HepG2 (cell line): ENCODE data around the gene CDK18.

Experiments
- ARHGAP35 ChIP-seq: sonication (generic); formaldehyde crosslinking; IDR thresholded peaks from 2 replicates; pipeline ENCODE4 v1.9.0; 2022; ENCODE audit warnings: mild to moderate bottlenecking, inconsistent platforms, moderate library complexity, missing genetic modification reagents, borderline replicate concordance
- CEBPB ChIP-seq: IDR thresholded peaks from 2 replicates; pipeline ENCODE4 v1.6.1; 2011; ENCODE audit warnings: low read depth, low read length, improper control_type of control experiment, borderline replicate concordance
- CREM ChIP-seq, 2 experiments: sonication (generic) in 1 of 2; formaldehyde crosslinking in 1 of 2; IDR thresholded peaks; 2 replicates each; pipeline versions ENCODE4 v1.4.0 to v1.6.1; 2016 to 2020; ENCODE audit warnings: antibody characterized with exemption in 1 of 2, mild to moderate bottlenecking in 1 of 2, missing genetic modification reagents in 1 of 2
- NR1H2 ChIP-seq: sonication (generic); formaldehyde crosslinking; IDR thresholded peaks from 2 replicates; pipeline ENCODE4 v1.8.1; 2022; ENCODE audit warnings: low read depth, missing genetic modification reagents, borderline replicate concordance
- POLR2AphosphoS5 ChIP-seq: IDR thresholded peaks from 2 replicates; pipeline ENCODE4 v1.6.1; 2012; ENCODE audit warnings: low read depth, low read length
- SMAD3 ChIP-seq: sonication (generic); formaldehyde crosslinking; IDR thresholded peaks from 2 replicates; pipeline ENCODE4 v1.4.0; 2020; ENCODE audit warnings: missing genetic modification reagents
- TAF1 ChIP-seq: sonication (generic); formaldehyde crosslinking; IDR thresholded peaks from 2 replicates; pipeline ENCODE4 v1.4.0; 2020; ENCODE audit warnings: missing genetic modification reagents
- YY1 ChIP-seq: IDR thresholded peaks from 2 replicates; pipeline ENCODE4 v1.6.1; 2011; ENCODE audit warnings: low read length, low read depth, moderate library complexity, mild to moderate bottlenecking; ENCODE audit not compliant: insufficient read depth, insufficient replicate concordance
- ZFX ChIP-seq: sonication (generic); formaldehyde crosslinking; IDR thresholded peaks from 2 replicates; pipeline ENCODE4 v1.4.0; 2020; ENCODE audit warnings: mild to moderate bottlenecking, low read depth, missing genetic modification reagents, moderate library complexity
- ZNF496 ChIP-seq: sonication (generic); formaldehyde crosslinking; IDR thresholded peaks from 2 replicates; pipeline ENCODE4 v1.8.1; 2023; ENCODE audit warnings: mild to moderate bottlenecking, moderate library complexity, missing genetic modification reagents; ENCODE audit not compliant: insufficient replicate concordance
- TF ChIP-seq, protein P1 (sequence below): sonication (generic); formaldehyde crosslinking; IDR thresholded peaks from 2 replicates; pipeline ENCODE4 v1.5.0; 2020; ENCODE audit warnings: mild to moderate bottlenecking, missing genetic modification reagents, moderate library complexity
- TF ChIP-seq, protein P2 (sequence below): IDR thresholded peaks from 2 replicates; pipeline ENCODE4 v1.6.1; 2012; ENCODE audit warnings: low read length, improper control_type of control experiment

DNA sequence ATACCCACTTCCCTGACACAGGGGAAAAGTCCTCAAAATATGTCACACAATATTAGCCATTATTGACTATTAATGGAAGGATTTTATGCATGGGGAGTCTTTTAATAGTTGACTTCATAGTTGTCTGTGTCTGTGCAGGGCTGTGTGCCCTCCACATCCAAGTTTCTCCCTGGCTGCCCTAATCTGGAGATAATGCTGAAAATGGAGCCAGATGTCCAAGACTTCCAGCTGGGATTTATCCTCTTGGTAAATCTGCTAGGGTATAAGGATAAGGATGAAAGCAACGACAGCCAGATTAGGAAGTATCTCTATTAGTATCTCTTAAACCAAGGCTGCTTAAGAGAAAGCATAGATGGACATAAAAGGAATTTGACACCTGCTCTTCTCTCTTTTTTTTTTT is 42.1 kb downstream of the CDK18 start:
- TF ChIP-seq ARHGAP35 (CRISPR knock-in tag) (no peak), CEBPB (no peak), YY1 (no peak), SMAD3 (no peak), TAF1 (CRISPR knock-in tag) (no peak), CREM (IDR thresholded peaks at IDR 0.05) (no peak), CREM (CRISPR knock-in tag; IDR thresholded peaks at IDR 0.05) (no peak), ZNF496 (no peak), NR1H2 (no peak), POLR2AphosphoS5 (no peak), ZFX (CRISPR knock-in tag) (no peak)
- TF ChIP-seq, protein P1, sequence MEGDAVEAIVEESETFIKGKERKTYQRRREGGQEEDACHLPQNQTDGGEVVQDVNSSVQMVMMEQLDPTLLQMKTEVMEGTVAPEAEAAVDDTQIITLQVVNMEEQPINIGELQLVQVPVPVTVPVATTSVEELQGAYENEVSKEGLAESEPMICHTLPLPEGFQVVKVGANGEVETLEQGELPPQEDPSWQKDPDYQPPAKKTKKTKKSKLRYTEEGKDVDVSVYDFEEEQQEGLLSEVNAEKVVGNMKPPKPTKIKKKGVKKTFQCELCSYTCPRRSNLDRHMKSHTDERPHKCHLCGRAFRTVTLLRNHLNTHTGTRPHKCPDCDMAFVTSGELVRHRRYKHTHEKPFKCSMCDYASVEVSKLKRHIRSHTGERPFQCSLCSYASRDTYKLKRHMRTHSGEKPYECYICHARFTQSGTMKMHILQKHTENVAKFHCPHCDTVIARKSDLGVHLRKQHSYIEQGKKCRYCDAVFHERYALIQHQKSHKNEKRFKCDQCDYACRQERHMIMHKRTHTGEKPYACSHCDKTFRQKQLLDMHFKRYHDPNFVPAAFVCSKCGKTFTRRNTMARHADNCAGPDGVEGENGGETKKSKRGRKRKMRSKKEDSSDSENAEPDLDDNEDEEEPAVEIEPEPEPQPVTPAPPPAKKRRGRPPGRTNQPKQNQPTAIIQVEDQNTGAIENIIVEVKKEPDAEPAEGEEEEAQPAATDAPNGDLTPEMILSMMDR (CRISPR knock-in tag) = no peak
- TF ChIP-seq, protein P2, sequence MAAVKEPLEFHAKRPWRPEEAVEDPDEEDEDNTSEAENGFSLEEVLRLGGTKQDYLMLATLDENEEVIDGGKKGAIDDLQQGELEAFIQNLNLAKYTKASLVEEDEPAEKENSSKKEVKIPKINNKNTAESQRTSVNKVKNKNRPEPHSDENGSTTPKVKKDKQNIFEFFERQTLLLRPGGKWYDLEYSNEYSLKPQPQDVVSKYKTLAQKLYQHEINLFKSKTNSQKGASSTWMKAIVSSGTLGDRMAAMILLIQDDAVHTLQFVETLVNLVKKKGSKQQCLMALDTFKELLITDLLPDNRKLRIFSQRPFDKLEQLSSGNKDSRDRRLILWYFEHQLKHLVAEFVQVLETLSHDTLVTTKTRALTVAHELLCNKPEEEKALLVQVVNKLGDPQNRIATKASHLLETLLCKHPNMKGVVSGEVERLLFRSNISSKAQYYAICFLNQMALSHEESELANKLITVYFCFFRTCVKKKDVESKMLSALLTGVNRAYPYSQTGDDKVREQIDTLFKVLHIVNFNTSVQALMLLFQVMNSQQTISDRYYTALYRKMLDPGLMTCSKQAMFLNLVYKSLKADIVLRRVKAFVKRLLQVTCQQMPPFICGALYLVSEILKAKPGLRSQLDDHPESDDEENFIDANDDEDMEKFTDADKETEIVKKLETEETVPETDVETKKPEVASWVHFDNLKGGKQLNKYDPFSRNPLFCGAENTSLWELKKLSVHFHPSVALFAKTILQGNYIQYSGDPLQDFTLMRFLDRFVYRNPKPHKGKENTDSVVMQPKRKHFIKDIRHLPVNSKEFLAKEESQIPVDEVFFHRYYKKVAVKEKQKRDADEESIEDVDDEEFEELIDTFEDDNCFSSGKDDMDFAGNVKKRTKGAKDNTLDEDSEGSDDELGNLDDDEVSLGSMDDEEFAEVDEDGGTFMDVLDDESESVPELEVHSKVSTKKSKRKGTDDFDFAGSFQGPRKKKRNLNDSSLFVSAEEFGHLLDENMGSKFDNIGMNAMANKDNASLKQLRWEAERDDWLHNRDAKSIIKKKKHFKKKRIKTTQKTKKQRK = no peak
